H9 (cell line): ENCODE measurements around the gene GPRASP2. TPM values are rescaled to one million over a fixed set of nuclear protein-coding genes. Genes with fewer than 3 reads are reported as not detected.

Experiments used
- DNase-seq: peaks from one replicate; pipeline ENCODE4 v3.0.0-alpha.2; 2017
- H2AFZ ChIP-seq: one replicate; pipeline ENCODE4 v1.6.1; 2013; ENCODE audit warnings: mild to moderate bottlenecking, low read length, control low read depth, moderate library complexity
- H2AK5ac ChIP-seq: 2 replicates; pipeline ENCODE4 v1.6.1; 2013; ENCODE audit warnings: low read length, control low read depth, mixed read lengths; ENCODE audit not compliant: insufficient read length
- H2BK120ac ChIP-seq: one replicate; pipeline ENCODE4 v1.6.1; 2013; ENCODE audit warnings: low read depth, mild to moderate bottlenecking, low read length, control low read depth, inconsistent platforms; ENCODE audit not compliant: poor library complexity, severe bottlenecking
- H2BK12ac ChIP-seq: 2 replicates; pipeline ENCODE4 v1.6.1; 2013; ENCODE audit warnings: low read length, control low read depth, mixed read lengths, low read depth; ENCODE audit not compliant: insufficient read length
- H2BK15ac ChIP-seq: 2 replicates; pipeline ENCODE4 v1.6.1; 2013; ENCODE audit warnings: low read depth, low read length, control low read depth
- H2BK20ac ChIP-seq: one replicate; pipeline ENCODE4 v1.6.1; 2013; ENCODE audit warnings: low read depth, mild to moderate bottlenecking, low read length, control low read depth, inconsistent platforms; ENCODE audit not compliant: poor library complexity, severe bottlenecking
- H2BK5ac ChIP-seq: 2 replicates; pipeline ENCODE4 v1.6.1; 2013; ENCODE audit warnings: low read length, control low read depth, mixed read lengths; ENCODE audit not compliant: insufficient read length
- H3K14ac ChIP-seq: 2 replicates; pipeline ENCODE4 v1.6.1; 2013; ENCODE audit warnings: low read length, control low read depth; ENCODE audit not compliant: insufficient read depth
- H3K18ac ChIP-seq: 2 replicates; pipeline ENCODE4 v1.6.1; 2013; ENCODE audit warnings: low read depth, mild to moderate bottlenecking, mixed read lengths, low read length, control low read depth; ENCODE audit not compliant: insufficient read length
- H3K23ac ChIP-seq: 2 replicates; pipeline ENCODE4 v1.6.1; 2013; ENCODE audit warnings: low read length, control low read depth, mixed read lengths, low read depth; ENCODE audit not compliant: insufficient read length
- H3K23me2 ChIP-seq: 2 replicates; pipeline ENCODE4 v1.6.1; 2013; ENCODE audit warnings: low read depth, mild to moderate bottlenecking, mixed read lengths, low read length, control low read depth; ENCODE audit not compliant: insufficient read length, poor library complexity, severe bottlenecking
- H3K27ac ChIP-seq: 2 replicates; pipeline ENCODE4 v1.5.1; 2013; ENCODE audit warnings: low read length, control low read depth, mixed read lengths, low read depth; ENCODE audit not compliant: insufficient read length
- H3K27me3 ChIP-seq: 2 replicates; pipeline ENCODE4 v1.6.1; 2013; ENCODE audit warnings: low read length, control low read depth, inconsistent platforms; ENCODE audit not compliant: insufficient read depth
- H3K4ac ChIP-seq: 2 replicates; pipeline ENCODE4 v1.6.1; 2013; ENCODE audit warnings: low read depth, mild to moderate bottlenecking, control low read depth, inconsistent platforms, low read length, moderate library complexity
- H3K4me1 ChIP-seq: 2 replicates; pipeline ENCODE4 v1.6.1; 2013; ENCODE audit warnings: low read length, control low read depth, inconsistent platforms; ENCODE audit not compliant: insufficient read depth
- H3K4me2 ChIP-seq: 2 replicates; pipeline ENCODE4 v1.6.1; 2013; ENCODE audit warnings: low read length, control low read depth, mixed read lengths; ENCODE audit not compliant: insufficient read length, insufficient read depth
- H3K56ac ChIP-seq: 2 replicates; pipeline ENCODE4 v1.6.1; 2013; ENCODE audit warnings: low read depth, mild to moderate bottlenecking, mixed read lengths, low read length, control low read depth; ENCODE audit not compliant: insufficient read length
- H3K79me1 ChIP-seq: 2 replicates; pipeline ENCODE4 v1.6.1; 2013; ENCODE audit warnings: low read depth, mild to moderate bottlenecking, moderate library complexity, low read length, control low read depth, inconsistent platforms; ENCODE audit not compliant: insufficient read depth, poor library complexity, severe bottlenecking
- H3K79me2 ChIP-seq: 2 replicates; pipeline ENCODE4 v1.6.1; 2013; ENCODE audit warnings: low read length, control low read depth, inconsistent platforms; ENCODE audit not compliant: insufficient read depth
- H3K9ac ChIP-seq: 2 replicates; pipeline ENCODE4 v1.6.1; 2013; ENCODE audit warnings: low read length, control low read depth, mixed read lengths; ENCODE audit not compliant: insufficient read length; ENCODE audit errors: extremely low read depth
- H3K9me3 ChIP-seq: one replicate; pipeline ENCODE4 v1.6.1; 2013; ENCODE audit warnings: low read depth, low read length, inconsistent platforms; ENCODE audit not compliant: control insufficient read depth
- H3T11ph ChIP-seq: one replicate; pipeline ENCODE4 v1.6.1; 2013; ENCODE audit warnings: mild to moderate bottlenecking, low read length, control low read depth, inconsistent platforms
- H4K20me1 ChIP-seq: one replicate; pipeline ENCODE4 v1.6.1; 2013; ENCODE audit not compliant: control insufficient read depth, insufficient read length, insufficient read depth
- H4K5ac ChIP-seq: 2 replicates; pipeline ENCODE4 v1.6.1; 2013; ENCODE audit warnings: low read depth, mild to moderate bottlenecking, mixed read lengths, low read length, control low read depth; ENCODE audit not compliant: insufficient read length
- H4K8ac ChIP-seq: replicated peaks from 2 replicates; pipeline ENCODE4 v1.6.1; 2013; ENCODE audit warnings: low read length, control low read depth, mixed read lengths, low read depth; ENCODE audit not compliant: insufficient read length
- H4K91ac ChIP-seq: 2 replicates; pipeline ENCODE4 v1.6.1; 2013; ENCODE audit warnings: low read depth, mild to moderate bottlenecking, moderate library complexity, mixed read lengths, low read length, control low read depth; ENCODE audit not compliant: insufficient read length
- H3K27ac Mint-ChIP-seq, 3 experiments: 2 replicates in 2 of 3; 3 replicates in 1 of 3; pipeline ENCODE4 v1.8.0; 2020 to 2021; ENCODE audit warnings: mixed read lengths in 3 of 3, mild to moderate bottlenecking in 1 of 3, moderate library complexity in 1 of 3
- H3K27me3 Mint-ChIP-seq: 2 replicates; pipeline ENCODE4 v1.8.0; 2021; ENCODE audit warnings: low read depth, mild to moderate bottlenecking, moderate library complexity, mixed read lengths
- H3K36me3 Mint-ChIP-seq, 3 experiments: 2 replicates in 2 of 3; 3 replicates in 1 of 3; pipeline ENCODE4 v1.8.0; 2020 to 2021; ENCODE audit warnings: low read depth in 3 of 3, mixed read lengths in 3 of 3; ENCODE audit not compliant: insufficient read depth in 1 of 3
- H3K4me1 Mint-ChIP-seq, 2 experiments: 2 replicates each; pipeline ENCODE4 v1.8.0; 2020; ENCODE audit warnings: mixed read lengths in 2 of 2
- H3K4me3 Mint-ChIP-seq, 2 experiments: 2 replicates in 1 of 2; 3 replicates in 1 of 2; pipeline ENCODE4 v1.8.0; 2020 to 2021; ENCODE audit warnings: mild to moderate bottlenecking in 2 of 2, mixed read lengths in 2 of 2, moderate library complexity in 1 of 2
- H3K9me3 Mint-ChIP-seq, 2 experiments: 2 replicates in 1 of 2; 3 replicates in 1 of 2; pipeline ENCODE4 v1.8.0; 2020; ENCODE audit warnings: mild to moderate bottlenecking in 2 of 2, mixed read lengths in 2 of 2, moderate library complexity in 1 of 2
- CTCF ChIP-seq: fragments of 200-600 bp; sonication (generic); conservative IDR thresholded peaks from 3 replicates; pipeline ENCODE4 v1.8.0; 2021; ENCODE audit warnings: antibody characterized with exemption, mild to moderate bottlenecking
- WGBS: extraction: QIAGEN DNeasy Blood & Tissue Kit; methylation state at CpG from one replicate; pipeline ENCODE4 v1.1.7; 2013; ENCODE audit warnings: missing lambda C conversion rate, low lambda C conversion rate, mixed read lengths; ENCODE audit not compliant: insufficient read length; ENCODE audit errors: extremely low coverage; 5-methylcytosine and 5-hydroxymethylcytosine counted together
- total RNA-seq: library from RNA; stranded (reverse); gene quantifications from 2 replicates; pipeline ENCODE4 v1.2.1, GENCODE V29; 2021

GPRASP2 gene
- total RNA-seq, 1 experiment from 2014 or later, result 14.2 TPM

DNA sequence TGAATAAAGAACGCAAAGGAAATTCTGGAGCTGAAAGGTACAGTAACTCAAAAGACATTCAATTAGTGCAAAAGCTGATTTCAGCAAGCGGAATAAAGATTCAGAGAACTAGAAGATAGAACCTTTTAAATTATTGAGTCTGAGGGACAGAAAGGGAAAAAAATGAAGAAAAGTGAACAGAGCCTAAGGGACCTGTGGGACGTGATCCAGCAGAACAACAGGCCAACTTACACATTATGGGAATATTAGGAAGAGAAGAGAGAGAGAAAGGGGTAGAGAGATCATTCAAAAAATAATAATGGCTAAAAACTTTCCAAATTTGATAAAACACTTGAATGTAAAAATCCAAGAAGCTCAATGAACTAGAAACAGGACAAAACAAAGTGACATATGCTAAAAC lies 17.5 kb upstream of the GPRASP2 start:
- Mint-ChIP-seq H3K27ac (no peak overlapping the region), H3K36me3 (peaks cover 4 to 9% (median 8%) of the 10 kb centered on the region in 3 experiments; a peak in 4 of 7 replicates), H3K4me3 (no peak overlapping the region), H3K27me3 (no peaks in the 10 kb centered on the region; the same call in 1 of the 2 replicates), H3K9me3 (peaks cover 66 to 72% of the 10 kb centered on the region in 2 experiments), H3K4me1 (no peaks in the 10 kb centered on the region)
- H3K56ac ChIP-seq, result no peak overlapping the region
- no peaks in the 10 kb centered on the region for H3K79me2 ChIP-seq
- H3T11ph ChIP-seq, result no peak overlapping the region
- H3K14ac ChIP-seq, result no peak overlapping the region
- no peaks in the 10 kb centered on the region for H3K23me2 ChIP-seq
- H2BK5ac ChIP-seq, result no peak overlapping the region
- no peak overlapping the region for H3K4ac ChIP-seq
- no peaks in the 10 kb centered on the region for H3K4me1 ChIP-seq
- no peak overlapping the region for H2BK120ac ChIP-seq
- no CpG with 5 or more reads among the region's 3 CpGs for WGBS
- DNase-seq, result no peak
- no peak overlapping the region for H3K23ac ChIP-seq
- no peak overlapping the region for H4K8ac ChIP-seq
- no peak overlapping the region for H2BK20ac ChIP-seq
- H3K27me3 ChIP-seq, result no peaks in the 10 kb centered on the region
- no peaks in the 10 kb centered on the region for H3K79me1 ChIP-seq
- no peak overlapping the region for H2AFZ ChIP-seq
- no peak overlapping the region for H3K27ac ChIP-seq
- H2AK5ac ChIP-seq, result no peak overlapping the region
- H4K5ac ChIP-seq, result no peak overlapping the region
- no peaks in the 10 kb centered on the region for H4K20me1 ChIP-seq
- H3K4me2 ChIP-seq, result no peak overlapping the region
- no peak overlapping the region for H2BK12ac ChIP-seq
- H3K18ac ChIP-seq, result no peak overlapping the region
- TF ChIP-seq CTCF, result no peak
- H3K9ac ChIP-seq, result no peak overlapping the region
- H3K9me3 ChIP-seq, result peaks cover 9% of the 10 kb centered on the region
- H2BK15ac ChIP-seq, result no peak overlapping the region
- no peak overlapping the region for H4K91ac ChIP-seq
